HEK293 (cell line): Measurements from ENCODE around the gene LRP5.

Source experiments
- CTCF ChIA-PET: fragments of 350-600 bp; formaldehyde crosslinking; extraction: SDS; loops from one replicate; lab custom pipeline; 2021; ENCODE audit warnings: antibody characterized with exemption; lab: Yijun Ruan, JAX
- POLR2A ChIA-PET: fragments of 300-600 bp; formaldehyde crosslinking; extraction: SDS; loops from one replicate; lab custom pipeline; 2020; ENCODE audit warnings: antibody characterized with exemption, inconsistent platforms; lab: Yijun Ruan, JAX
- H3K27ac ChIP-seq: fragments of 200-500 bp; sonication (Bioruptor generic); 2 replicates; pipeline ENCODE4 v1.5.1; 2014; ENCODE audit warnings: low read depth, low read length, control low read depth, inconsistent platforms; ENCODE audit errors: extremely low read depth
- H3K36me3 ChIP-seq, 2 experiments: fragments of 200-500 bp in 1 of 2; sonication (Bioruptor generic) in 1 of 2; 1 replicate in 1 of 2; 2 replicates in 1 of 2; pipeline ENCODE4 v1.5.1; 2014 to 2017; ENCODE audit warnings: inconsistent platforms in 2 of 2, low read length in 2 of 2; ENCODE audit not compliant: control insufficient read depth in 2 of 2, insufficient read depth in 1 of 2
- H3K4me1 ChIP-seq: fragments of 200-500 bp; sonication (Bioruptor generic); 2 replicates; pipeline ENCODE4 v1.5.1; 2014; ENCODE audit warnings: mild to moderate bottlenecking, low read length, inconsistent platforms; ENCODE audit not compliant: control insufficient read depth, insufficient read depth
- H3K4me3 ChIP-seq: 2 replicates; pipeline ENCODE4 v1.5.1; 2011; ENCODE audit warnings: low read depth, mild to moderate bottlenecking, control low read depth, low read length, moderate library complexity
- H3K9me3 ChIP-seq: fragments of 200-500 bp; sonication (Bioruptor generic); 2 replicates; pipeline ENCODE4 v1.5.1; 2014; ENCODE audit warnings: low read depth, low read length, inconsistent platforms; ENCODE audit not compliant: control insufficient read depth, insufficient read depth
- GLIS1 ChIP-seq: fragments of 450-650 bp; formaldehyde crosslinking; IDR thresholded peaks from 2 replicates; pipeline ENCODE4 v1.5.1; 2016; ENCODE audit warnings: missing biosample characterization, missing genetic modification characterization
- GLIS2 ChIP-seq: fragments of 450-650 bp; formaldehyde crosslinking; IDR thresholded peaks from 2 replicates; pipeline ENCODE4 v1.5.1; 2016; ENCODE audit warnings: missing biosample characterization, missing genetic modification characterization
- PRDM10 ChIP-seq: fragments of 450-650 bp; formaldehyde crosslinking; IDR thresholded peaks from 2 replicates; pipeline ENCODE4 v1.5.1; 2016; ENCODE audit warnings: missing biosample characterization, missing genetic modification characterization
- SP2 ChIP-seq: fragments of 450-650 bp; formaldehyde crosslinking; IDR thresholded peaks from 2 replicates; pipeline ENCODE4 v1.5.1; 2016; ENCODE audit warnings: missing biosample characterization, missing genetic modification characterization
- ZFP37 ChIP-seq: fragments of 450-650 bp; formaldehyde crosslinking; IDR thresholded peaks from 2 replicates; pipeline ENCODE4 v1.5.1; 2016; ENCODE audit warnings: missing biosample characterization, missing genetic modification characterization
- ZFP41 ChIP-seq: fragments of 450-650 bp; formaldehyde crosslinking; IDR thresholded peaks from 2 replicates; pipeline ENCODE4 v1.5.1; 2016; ENCODE audit warnings: missing biosample characterization, missing genetic modification characterization, borderline replicate concordance
- ZFP69B ChIP-seq: fragments of 450-650 bp; formaldehyde crosslinking; IDR thresholded peaks from 2 replicates; pipeline ENCODE4 v1.5.1; 2016; ENCODE audit warnings: missing biosample characterization, missing genetic modification characterization
- ZNF10 ChIP-seq: fragments of 450-650 bp; formaldehyde crosslinking; IDR thresholded peaks from 2 replicates; pipeline ENCODE4 v1.5.1; 2017; ENCODE audit warnings: missing biosample characterization, missing genetic modification characterization
- ZNF175 ChIP-seq: fragments of 450-650 bp; formaldehyde crosslinking; IDR thresholded peaks from 2 replicates; pipeline ENCODE4 v1.5.1; 2016; ENCODE audit warnings: missing biosample characterization, missing genetic modification characterization
- ZNF335 ChIP-seq: fragments of 450-650 bp; formaldehyde crosslinking; conservative IDR thresholded peaks from 2 replicates; pipeline ENCODE4 v1.5.1; 2016; ENCODE audit warnings: missing biosample characterization, missing genetic modification characterization
- ZNF561 ChIP-seq: fragments of 450-650 bp; IDR thresholded peaks from 2 replicates; pipeline ENCODE4 v1.5.1; 2018; ENCODE audit warnings: missing biosample characterization, missing genetic modification characterization, borderline replicate concordance
- ZNF600 ChIP-seq: fragments of 450-650 bp; formaldehyde crosslinking; IDR thresholded peaks from 2 replicates; pipeline ENCODE4 v1.5.1; 2016; ENCODE audit warnings: missing biosample characterization, missing genetic modification characterization
- ZNF660 ChIP-seq: fragments of 450-650 bp; IDR thresholded peaks from 2 replicates; pipeline ENCODE4 v1.5.1; 2018; ENCODE audit warnings: missing biosample characterization, mild to moderate bottlenecking, missing genetic modification characterization
- ZNF692 ChIP-seq: fragments of 450-650 bp; formaldehyde crosslinking; IDR thresholded peaks from 2 replicates; pipeline ENCODE4 v1.5.1; 2016; ENCODE audit warnings: missing biosample characterization, missing genetic modification characterization
- ZNF843 ChIP-seq: fragments of 450-650 bp; formaldehyde crosslinking; IDR thresholded peaks from 2 replicates; pipeline ENCODE4 v1.5.1; 2016; ENCODE audit warnings: missing biosample characterization, missing genetic modification characterization
- ZXDB ChIP-seq: fragments of 450-650 bp; formaldehyde crosslinking; IDR thresholded peaks from 2 replicates; pipeline ENCODE4 v1.5.1; 2016; ENCODE audit warnings: missing biosample characterization, missing genetic modification characterization
- TF ChIP-seq, protein P1 (sequence below): fragments of 450-650 bp; formaldehyde crosslinking; IDR thresholded peaks from 2 replicates; pipeline ENCODE4 v1.5.1; 2016; ENCODE audit warnings: missing biosample characterization, missing genetic modification characterization
- TF ChIP-seq, protein P2 (sequence below): fragments of 450-650 bp; formaldehyde crosslinking; IDR thresholded peaks from 2 replicates; pipeline ENCODE4 v1.5.1; 2016; ENCODE audit warnings: missing biosample characterization, missing genetic modification characterization

LRP5 gene

GRCh38 chr11:68271023-68271780, 41.2 kb upstream of the LRP5 start:
- TF ChIP-seq ZNF843 = 0 out of 2 replicates have a peak, but pooled peaks have one; percentile 16
- no peak for TF ChIP-seq ZNF10 (tag by site-specific recombination)
- TF ChIP-seq ZNF692 (tag by site-specific recombination) = peak; percentile 24; the same call in 1 of the 2 replicates
- no peak for TF ChIP-seq ZFP41 (tag by site-specific recombination)
- TF ChIP-seq ZNF175 (tag by site-specific recombination) = no peak
- peak; percentile 71 for TF ChIP-seq GLIS2 (tag by site-specific recombination)
- TF ChIP-seq ZNF660 (tag by site-specific recombination) = 0 out of 2 replicates have a peak, but pooled peaks have one; percentile 33
- TF ChIP-seq, protein P1, sequence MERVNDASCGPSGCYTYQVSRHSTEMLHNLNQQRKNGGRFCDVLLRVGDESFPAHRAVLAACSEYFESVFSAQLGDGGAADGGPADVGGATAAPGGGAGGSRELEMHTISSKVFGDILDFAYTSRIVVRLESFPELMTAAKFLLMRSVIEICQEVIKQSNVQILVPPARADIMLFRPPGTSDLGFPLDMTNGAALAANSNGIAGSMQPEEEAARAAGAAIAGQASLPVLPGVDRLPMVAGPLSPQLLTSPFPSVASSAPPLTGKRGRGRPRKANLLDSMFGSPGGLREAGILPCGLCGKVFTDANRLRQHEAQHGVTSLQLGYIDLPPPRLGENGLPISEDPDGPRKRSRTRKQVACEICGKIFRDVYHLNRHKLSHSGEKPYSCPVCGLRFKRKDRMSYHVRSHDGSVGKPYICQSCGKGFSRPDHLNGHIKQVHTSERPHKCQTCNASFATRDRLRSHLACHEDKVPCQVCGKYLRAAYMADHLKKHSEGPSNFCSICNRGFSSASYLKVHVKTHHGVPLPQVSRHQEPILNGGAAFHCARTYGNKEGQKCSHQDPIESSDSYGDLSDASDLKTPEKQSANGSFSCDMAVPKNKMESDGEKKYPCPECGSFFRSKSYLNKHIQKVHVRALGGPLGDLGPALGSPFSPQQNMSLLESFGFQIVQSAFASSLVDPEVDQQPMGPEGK (tag by site-specific recombination) = peak; percentile 37; the same call in 1 of the 2 replicates
- peak; percentile 71 for TF ChIP-seq ZNF600 (tag by site-specific recombination)
- peak; percentile 27; the same call in 1 of the 2 replicates for TF ChIP-seq GLIS1 (tag by site-specific recombination)
- TF ChIP-seq ZFP37 (tag by site-specific recombination) = peak; percentile 43; the same call in 1 of the 2 replicates
- 0 out of 2 replicates have a peak, but pooled peaks have one; percentile 30 for TF ChIP-seq ZFP69B (tag by site-specific recombination)
- TF ChIP-seq ZXDB (tag by site-specific recombination) = peak; percentile 90
- no peak for TF ChIP-seq SP2 (tag by site-specific recombination)
- TF ChIP-seq ZNF335 = peak; percentile 96
- peak; percentile 99 for TF ChIP-seq PRDM10 (tag by site-specific recombination)
- TF ChIP-seq ZNF561 (tag by site-specific recombination) = no peak
- TF ChIP-seq, protein P2, sequence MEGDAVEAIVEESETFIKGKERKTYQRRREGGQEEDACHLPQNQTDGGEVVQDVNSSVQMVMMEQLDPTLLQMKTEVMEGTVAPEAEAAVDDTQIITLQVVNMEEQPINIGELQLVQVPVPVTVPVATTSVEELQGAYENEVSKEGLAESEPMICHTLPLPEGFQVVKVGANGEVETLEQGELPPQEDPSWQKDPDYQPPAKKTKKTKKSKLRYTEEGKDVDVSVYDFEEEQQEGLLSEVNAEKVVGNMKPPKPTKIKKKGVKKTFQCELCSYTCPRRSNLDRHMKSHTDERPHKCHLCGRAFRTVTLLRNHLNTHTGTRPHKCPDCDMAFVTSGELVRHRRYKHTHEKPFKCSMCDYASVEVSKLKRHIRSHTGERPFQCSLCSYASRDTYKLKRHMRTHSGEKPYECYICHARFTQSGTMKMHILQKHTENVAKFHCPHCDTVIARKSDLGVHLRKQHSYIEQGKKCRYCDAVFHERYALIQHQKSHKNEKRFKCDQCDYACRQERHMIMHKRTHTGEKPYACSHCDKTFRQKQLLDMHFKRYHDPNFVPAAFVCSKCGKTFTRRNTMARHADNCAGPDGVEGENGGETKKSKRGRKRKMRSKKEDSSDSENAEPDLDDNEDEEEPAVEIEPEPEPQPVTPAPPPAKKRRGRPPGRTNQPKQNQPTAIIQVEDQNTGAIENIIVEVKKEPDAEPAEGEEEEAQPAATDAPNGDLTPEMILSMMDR (tag by site-specific recombination) = 0 out of 2 replicates have a peak, but pooled peaks have one; percentile 23
- no peaks in the 10 kb centered on the region; the same call in 1 of the 2 replicates for H3K4me1 ChIP-seq
- POLR2A ChIA-PET = interaction anchor here (0.9 to 2.0 kb wide), 8 partner anchors 11 to 777 kb away, joined by 3 to 12 read pairs (median 6); partner anchors contain the start of gene TPCN2
- H3K9me3 ChIP-seq = no peaks in the 10 kb centered on the region
- CTCF ChIA-PET = interaction anchor here (0.6 to 3.7 kb wide), 10 partner anchors 14 to 1718 kb away, joined by 3 to 31 read pairs (median 3); no protein-coding TSS in a partner anchor
- peak overlapping the region; percentile 79 for H3K4me3 ChIP-seq
- peaks cover 0 to 31% of the 10 kb centered on the region in 2 experiments; a peak in 1 of 3 replicates for H3K36me3 ChIP-seq
- H3K27ac ChIP-seq = peak overlapping the region; percentile 48; the same call in 1 of the 2 replicates
